Stimulated activated memory B cell treated with anti-CD40 and anti-IgM and Interleukin-4, amounts not matched to agents 10 μg/mL and 1 μg/mL and 100 μg/mL, for 72 hours (primary cell): Measurements from ENCODE around the gene DSCAM.
"Not testable (repeated sequence)": the region's sequence is repeated elsewhere in the genome, so short reads cannot be mapped to it uniquely, and the experiment has no call there.

Source experiments
- ATAC-seq: fragments of 150-1000 bp; cut with Tn5 transposase; 2 replicates; pipeline ENCODE4 v1.10.0; 2021
- H3K27ac Mint-ChIP-seq: one replicate; pipeline ENCODE4 v1.8.0; 2022; ENCODE audit warnings: mild to moderate bottlenecking, mixed read lengths
- H3K27me3 Mint-ChIP-seq: one replicate; pipeline ENCODE4 v1.8.0; 2022; ENCODE audit warnings: mixed read lengths
- H3K36me3 Mint-ChIP-seq: one replicate; pipeline ENCODE4 v1.8.0; 2022; ENCODE audit warnings: mixed read lengths
- H3K4me1 Mint-ChIP-seq: one replicate; pipeline ENCODE4 v1.8.0; 2022; ENCODE audit warnings: mixed read lengths
- H3K4me3 Mint-ChIP-seq: one replicate; pipeline ENCODE4 v1.8.0; 2022; ENCODE audit warnings: mild to moderate bottlenecking, moderate library complexity, mixed read lengths
- H3K9me3 Mint-ChIP-seq: one replicate; pipeline ENCODE4 v1.8.0; 2022; ENCODE audit warnings: mixed read lengths

DSCAM gene

DNA sequence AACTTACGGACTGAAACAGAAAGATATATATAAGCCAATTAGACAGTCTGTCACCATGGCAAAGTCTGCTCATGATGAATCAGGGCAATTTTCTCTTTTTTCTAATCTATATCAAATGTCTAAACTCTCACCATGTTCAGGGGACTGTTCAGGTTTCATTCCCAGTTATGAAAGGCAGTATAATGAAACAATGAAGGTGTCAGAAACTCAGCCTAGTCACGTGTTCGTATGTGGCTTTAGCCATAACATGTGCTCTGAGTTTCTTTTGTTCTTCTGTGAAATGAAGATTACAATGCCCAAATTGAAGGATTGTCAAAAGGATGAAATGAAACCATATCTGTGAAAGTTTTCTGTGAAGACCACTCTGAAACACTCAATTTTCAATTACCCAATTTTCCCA, 392.9 kb downstream of the DSCAM start:
- Mint-ChIP-seq H3K9me3 (peaks cover 3% of the 10 kb centered on the region), H3K36me3 (no peaks in the 10 kb centered on the region), H3K27ac (no peak overlapping the region), H3K4me3 (no peak overlapping the region), H3K4me1 (no peaks in the 10 kb centered on the region), H3K27me3 (peaks cover 8% of the 10 kb centered on the region)
- no peak for ATAC-seq

DNA sequence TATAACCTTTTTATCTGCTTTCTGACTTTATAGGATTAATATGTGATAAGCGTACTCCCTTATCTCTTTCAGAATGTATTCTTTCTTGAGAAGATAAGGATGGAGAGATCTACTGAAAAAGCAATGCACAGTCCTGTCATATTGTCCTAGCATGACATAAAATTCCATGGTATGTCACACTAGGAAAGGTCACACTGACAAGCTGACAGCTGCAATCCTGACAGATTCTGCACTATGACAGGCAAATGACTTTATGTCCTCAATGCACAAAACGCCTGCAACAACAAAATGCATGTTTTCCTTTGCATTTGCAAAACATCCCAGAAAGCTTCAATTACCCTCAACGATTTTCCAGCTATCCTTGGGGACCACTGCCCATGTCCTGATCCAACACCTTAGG, 393.8 kb downstream of the DSCAM start:
- H3K9me3 Mint-ChIP-seq: peaks cover 3% of the 10 kb centered on the region
- ATAC-seq: no peak
- H3K27me3 Mint-ChIP-seq: peaks cover 8% of the 10 kb centered on the region
- H3K4me1 Mint-ChIP-seq: no peaks in the 10 kb centered on the region
- no peak overlapping the region for H3K4me3 Mint-ChIP-seq
- H3K27ac Mint-ChIP-seq: no peak overlapping the region
- no peaks in the 10 kb centered on the region for H3K36me3 Mint-ChIP-seq

DNA sequence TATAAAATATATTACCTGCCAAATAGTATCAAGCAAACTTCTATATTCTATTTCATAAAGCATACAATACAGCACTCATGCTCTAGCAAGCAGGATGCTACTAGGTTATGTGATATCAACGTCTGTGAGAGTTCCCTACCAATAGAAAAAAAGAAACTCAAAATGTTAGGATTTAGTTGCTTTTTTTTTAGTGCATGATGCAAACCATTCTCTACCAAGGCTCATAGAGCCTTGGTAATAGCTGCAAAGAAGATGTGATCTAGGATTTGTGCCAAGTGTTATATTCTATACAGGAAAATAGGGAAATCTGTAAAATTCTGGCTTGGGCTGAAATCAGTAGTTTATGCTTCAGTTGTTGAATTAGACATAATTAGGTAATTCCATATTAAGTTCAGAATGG, 394.4 kb downstream of the DSCAM start:
- Mint-ChIP-seq H3K4me3 (no peak overlapping the region), H3K9me3 (peaks cover 3% of the 10 kb centered on the region), H3K36me3 (no peaks in the 10 kb centered on the region), H3K27me3 (peaks cover 8% of the 10 kb centered on the region), H3K4me1 (no peaks in the 10 kb centered on the region), H3K27ac (no peak overlapping the region)
- no peak for ATAC-seq

DNA sequence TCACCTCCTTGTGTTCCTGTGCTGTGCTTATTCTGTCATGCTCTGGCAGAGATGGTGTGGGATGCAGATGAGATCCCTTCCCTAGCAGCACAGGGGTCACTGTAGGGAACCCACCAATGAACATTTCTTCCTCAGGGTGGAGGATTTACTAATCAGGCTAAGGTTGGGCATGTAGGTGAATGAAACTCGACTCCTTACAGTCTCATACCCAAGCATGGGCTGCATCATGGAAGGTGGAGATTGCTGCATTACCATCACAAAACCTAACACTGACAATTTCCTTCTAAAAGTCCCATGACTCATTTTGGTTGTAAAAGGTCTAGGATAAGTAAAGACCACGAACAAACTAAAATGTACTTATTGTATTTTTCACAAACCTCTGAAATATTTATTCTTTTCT, 399.9 kb downstream of the DSCAM start:
- Mint-ChIP-seq H3K4me3 (no peak overlapping the region), H3K27me3 (no peaks in the 10 kb centered on the region), H3K27ac (no peak overlapping the region), H3K36me3 (no peaks in the 10 kb centered on the region), H3K4me1 (no peaks in the 10 kb centered on the region), H3K9me3 (peaks cover 7% of the 10 kb centered on the region)
- ATAC-seq: no peak

DNA sequence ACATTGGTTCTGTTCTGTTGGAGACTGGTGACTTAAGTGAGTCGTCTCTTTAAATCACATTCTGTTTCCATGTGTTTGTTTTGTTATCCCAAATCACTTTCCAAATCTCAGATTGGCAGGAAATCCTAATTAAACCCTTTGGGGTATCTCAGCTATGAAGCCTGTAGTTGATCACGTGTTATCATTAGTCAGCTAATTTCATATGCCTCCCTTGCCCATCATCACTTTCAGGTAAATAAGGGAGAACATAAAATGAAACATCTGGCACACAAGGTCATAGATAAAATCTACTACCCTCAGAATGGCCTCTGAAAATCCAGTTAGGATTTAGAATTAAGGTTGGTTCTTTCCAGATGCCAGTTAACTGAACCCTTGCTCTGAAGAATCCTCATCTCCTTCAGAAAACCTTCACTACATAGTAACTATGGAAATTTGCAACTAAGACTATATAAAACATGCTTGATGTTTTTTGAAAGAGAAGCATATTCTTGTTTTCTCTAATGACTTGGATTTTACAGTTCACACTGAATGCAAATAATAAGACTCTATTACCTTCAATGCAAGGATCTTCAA, 401.5 kb downstream of the DSCAM start:
- peaks cover 7% of the 10 kb centered on the region for H3K9me3 Mint-ChIP-seq
- H3K27me3 Mint-ChIP-seq: no peaks in the 10 kb centered on the region
- H3K27ac Mint-ChIP-seq: no peak overlapping the region
- no peaks in the 10 kb centered on the region for H3K36me3 Mint-ChIP-seq
- H3K4me1 Mint-ChIP-seq: no peaks in the 10 kb centered on the region
- ATAC-seq: no peak
- no peak overlapping the region for H3K4me3 Mint-ChIP-seq

DNA sequence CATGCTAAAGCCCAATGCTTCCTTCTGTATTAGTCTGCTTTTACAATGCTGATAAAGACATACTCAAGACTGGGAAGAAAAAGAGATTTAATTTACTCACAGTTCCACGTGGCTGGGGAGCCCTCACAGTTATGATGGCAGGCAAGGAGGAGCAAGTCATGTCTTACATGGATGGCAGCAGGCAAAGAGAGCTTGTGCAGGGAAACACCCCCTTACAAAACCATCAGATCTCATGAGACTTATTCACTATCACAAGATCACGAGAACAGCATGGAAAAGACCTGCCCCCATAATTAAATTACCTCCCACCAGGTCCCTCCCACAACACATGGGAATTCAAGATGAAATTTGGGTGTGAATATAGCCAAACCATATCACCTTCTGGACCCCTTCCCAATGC, 407.4 kb downstream of the DSCAM start:
- not testable (repeated sequence) for H3K4me1 Mint-ChIP-seq, H3K36me3 Mint-ChIP-seq, H3K9me3 Mint-ChIP-seq, H3K27me3 Mint-ChIP-seq, H3K27ac Mint-ChIP-seq, H3K4me3 Mint-ChIP-seq, ATAC-seq

DNA sequence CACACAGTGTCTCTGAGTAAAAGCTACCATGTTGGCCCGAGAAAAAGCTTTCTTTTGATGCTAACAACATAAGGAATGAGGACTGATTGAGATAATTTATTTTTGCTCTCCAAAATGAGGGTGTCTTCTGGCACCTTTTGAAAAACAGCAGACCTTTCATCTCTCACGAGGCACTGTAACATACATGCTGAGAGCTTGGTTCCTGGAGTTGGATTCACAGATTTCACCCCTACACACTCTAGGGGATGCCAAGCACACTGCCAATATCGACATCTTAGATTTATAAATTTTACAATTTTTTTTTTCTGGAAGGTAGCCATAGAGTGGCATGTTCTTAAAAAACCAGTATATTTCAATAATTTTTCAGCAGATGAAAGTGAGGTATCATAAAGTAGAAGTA, 408.3 kb downstream of the DSCAM start:
- H3K9me3 Mint-ChIP-seq: no peaks in the 10 kb centered on the region
- no peaks in the 10 kb centered on the region for H3K36me3 Mint-ChIP-seq
- H3K27me3 Mint-ChIP-seq: no peaks in the 10 kb centered on the region
- H3K4me3 Mint-ChIP-seq: no peak overlapping the region
- no peak for ATAC-seq
- no peaks in the 10 kb centered on the region for H3K4me1 Mint-ChIP-seq
- no peak overlapping the region for H3K27ac Mint-ChIP-seq

DNA sequence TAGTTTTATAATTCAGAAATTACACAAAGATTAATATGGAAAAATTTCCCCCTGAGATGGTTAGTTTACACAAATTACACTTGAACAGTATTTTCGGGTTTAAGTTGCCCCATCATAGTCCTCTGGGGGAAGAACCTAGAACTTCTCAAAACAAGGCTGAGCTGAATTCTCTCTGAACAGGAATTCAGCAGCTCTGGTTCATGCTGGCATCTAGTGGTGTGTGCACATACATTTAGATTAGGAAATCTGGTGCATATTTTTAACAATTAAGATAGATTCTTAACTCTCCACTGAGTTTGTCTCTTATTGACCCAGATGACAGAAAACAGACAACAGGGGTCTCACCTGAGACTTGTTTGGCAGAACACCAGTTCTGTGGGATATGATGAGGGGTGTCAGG, 410.7 kb downstream of the DSCAM start:
- H3K36me3 Mint-ChIP-seq: no peaks in the 10 kb centered on the region
- H3K27me3 Mint-ChIP-seq: no peaks in the 10 kb centered on the region
- no peak for ATAC-seq
- H3K27ac Mint-ChIP-seq: no peak overlapping the region
- peaks cover 1% of the 10 kb centered on the region for H3K9me3 Mint-ChIP-seq
- no peak overlapping the region for H3K4me3 Mint-ChIP-seq
- no peaks in the 10 kb centered on the region for H3K4me1 Mint-ChIP-seq

DNA sequence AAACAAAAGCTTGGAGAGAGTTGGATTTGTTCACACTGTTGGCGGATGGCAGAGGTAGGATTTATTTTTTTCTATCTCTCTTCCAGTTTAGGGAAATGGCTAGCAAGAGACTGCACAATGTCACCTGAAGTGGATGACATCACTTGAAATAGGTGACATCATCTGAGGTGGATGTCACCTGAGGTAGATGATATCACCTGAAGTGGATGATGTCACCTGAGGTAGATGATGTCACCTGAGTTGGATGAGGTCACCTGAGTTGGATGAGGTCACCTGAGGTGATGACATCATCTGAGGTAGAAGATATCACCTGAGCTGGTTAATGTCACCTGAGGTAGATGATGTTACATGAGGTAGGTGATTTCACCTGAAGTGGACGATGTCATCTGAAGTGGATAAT, 413.4 kb downstream of the DSCAM start:
- ATAC-seq: no peak
- Mint-ChIP-seq H3K36me3 (no peaks in the 10 kb centered on the region), H3K4me3 (no peak overlapping the region), H3K4me1 (no peaks in the 10 kb centered on the region), H3K27me3 (no peaks in the 10 kb centered on the region), H3K9me3 (peaks cover 3% of the 10 kb centered on the region), H3K27ac (no peak overlapping the region)

DNA sequence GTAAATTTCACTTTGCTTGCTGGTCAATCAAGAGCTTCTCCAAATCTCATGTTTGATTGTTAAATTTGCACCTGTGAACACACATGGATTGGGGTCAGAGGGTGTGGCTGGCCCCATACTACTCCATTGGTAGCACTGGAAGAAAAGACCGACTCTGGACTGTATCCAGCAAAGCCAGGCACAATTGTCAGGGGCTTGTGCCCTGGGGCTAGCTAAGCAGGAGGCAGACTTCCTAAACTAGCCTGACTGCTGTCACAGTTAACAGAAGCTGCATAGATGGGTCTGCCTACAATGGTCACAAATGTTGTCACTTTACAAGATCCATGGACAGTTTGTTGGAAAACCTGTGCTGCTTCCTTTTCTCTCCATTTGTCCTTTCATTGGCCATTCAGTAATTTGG, 421.0 kb downstream of the DSCAM start:
- Mint-ChIP-seq H3K9me3 (no peaks in the 10 kb centered on the region), H3K4me1 (no peaks in the 10 kb centered on the region), H3K36me3 (no peaks in the 10 kb centered on the region), H3K27me3 (no peaks in the 10 kb centered on the region), H3K27ac (no peak overlapping the region), H3K4me3 (no peak overlapping the region)
- no peak for ATAC-seq

DNA sequence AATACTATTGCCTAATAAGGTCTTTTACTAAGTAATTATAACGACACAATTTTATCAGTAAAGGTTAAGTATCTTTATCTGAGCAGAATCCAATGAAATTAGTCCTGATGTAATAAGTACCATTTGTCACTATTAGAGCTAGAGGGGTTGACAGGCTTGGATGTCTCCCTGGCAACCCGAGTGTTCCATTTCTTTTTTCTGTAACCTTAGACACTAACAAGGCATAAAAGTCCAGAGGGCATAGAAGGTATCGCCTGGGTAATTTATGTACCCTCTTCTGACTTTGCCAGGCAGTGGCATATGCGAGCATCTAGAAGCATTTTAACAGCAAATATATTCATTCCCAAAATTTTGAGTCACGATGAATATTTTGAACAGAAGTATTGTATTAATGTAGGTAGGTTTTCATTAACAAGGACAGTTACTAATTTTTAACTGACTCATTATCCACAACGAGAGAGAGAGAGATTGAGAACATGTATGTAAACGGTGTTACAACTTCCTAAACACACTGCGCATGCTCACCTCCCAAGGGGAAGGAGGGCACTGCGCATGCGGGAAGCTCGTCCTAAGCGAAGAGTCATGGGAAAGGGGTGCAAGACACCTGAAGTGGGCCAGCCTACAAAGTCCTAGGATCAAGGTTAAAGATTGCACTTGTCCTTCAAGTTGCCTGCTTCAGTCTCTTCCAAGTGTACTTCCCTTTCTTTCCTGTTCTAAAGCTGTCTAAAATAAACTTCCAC, 423.9 kb downstream of the DSCAM start:
- H3K9me3 Mint-ChIP-seq: peaks cover 5% of the 10 kb centered on the region
- H3K36me3 Mint-ChIP-seq: no peaks in the 10 kb centered on the region
- H3K4me1 Mint-ChIP-seq: no peaks in the 10 kb centered on the region
- H3K27ac Mint-ChIP-seq: no peak overlapping the region
- no peaks in the 10 kb centered on the region for H3K27me3 Mint-ChIP-seq
- no peak for ATAC-seq
- no peak overlapping the region for H3K4me3 Mint-ChIP-seq

DNA sequence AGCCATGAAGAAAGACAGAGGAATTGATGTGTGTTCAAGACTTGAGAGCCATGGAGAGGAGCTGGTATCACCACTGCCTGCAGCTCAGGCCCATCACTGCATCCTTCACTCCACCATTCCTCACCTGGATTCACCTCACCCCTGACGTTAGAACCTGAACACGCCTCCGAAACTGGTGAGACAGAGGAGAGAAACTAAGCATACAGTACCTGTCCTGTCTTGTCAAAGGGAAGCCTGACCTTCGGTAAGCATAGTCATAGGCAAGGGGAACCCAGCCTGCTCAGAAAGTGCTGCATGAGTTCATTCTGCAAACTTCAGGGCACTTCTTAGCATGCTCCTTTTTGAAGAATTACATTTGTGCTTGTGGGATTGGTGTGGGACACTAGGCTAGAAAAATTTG, 425.8 kb downstream of the DSCAM start:
- Mint-ChIP-seq H3K27ac (no peak overlapping the region), H3K4me3 (no peak overlapping the region), H3K9me3 (peaks cover 8% of the 10 kb centered on the region), H3K27me3 (no peaks in the 10 kb centered on the region), H3K4me1 (no peaks in the 10 kb centered on the region), H3K36me3 (no peaks in the 10 kb centered on the region)
- no peak for ATAC-seq

DNA sequence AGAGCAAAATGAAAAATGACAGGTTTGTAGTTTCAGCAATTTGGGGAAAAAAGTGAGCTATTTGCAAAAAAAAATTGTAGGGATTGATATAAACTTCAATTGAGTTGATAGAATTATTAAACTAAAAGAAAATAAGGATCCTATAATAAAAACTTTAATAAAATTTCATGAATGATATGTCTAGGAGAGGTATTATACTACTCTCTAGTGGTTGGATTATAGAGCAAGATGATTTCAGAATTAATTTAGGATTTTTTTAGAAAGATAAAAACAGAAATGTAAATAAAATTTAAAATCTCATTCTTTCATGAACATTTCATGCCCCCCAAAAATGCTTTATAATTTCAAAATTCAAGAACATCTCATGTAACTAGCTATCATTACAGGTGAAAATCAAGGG, 430.4 kb downstream of the DSCAM start:
- Mint-ChIP-seq H3K36me3 (no peaks in the 10 kb centered on the region), H3K27me3 (no peaks in the 10 kb centered on the region), H3K4me1 (no peaks in the 10 kb centered on the region), H3K4me3 (no peak overlapping the region), H3K9me3 (peaks cover 15% of the 10 kb centered on the region), H3K27ac (no peak overlapping the region)
- ATAC-seq: no peak

DNA sequence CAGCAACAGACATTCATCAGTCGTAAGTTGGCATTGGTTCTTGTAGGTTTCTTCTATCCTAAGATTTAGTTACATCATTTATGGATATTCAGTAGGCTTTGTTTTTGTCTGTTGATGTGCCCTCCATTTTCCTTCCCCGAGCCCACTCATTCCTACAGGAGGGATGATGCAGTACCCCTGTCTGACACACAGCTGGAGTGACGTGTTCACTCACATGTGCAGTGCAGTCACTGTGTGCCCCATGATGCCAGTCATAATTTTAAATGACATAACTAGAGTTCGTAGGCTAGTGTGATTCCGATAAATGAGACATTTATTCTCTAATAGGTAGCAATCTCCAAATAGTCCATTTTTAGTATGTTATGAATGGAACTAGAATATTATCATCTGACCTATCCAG, 438.4 kb downstream of the DSCAM start:
- no peak for ATAC-seq
- no peaks in the 10 kb centered on the region for H3K36me3 Mint-ChIP-seq
- no peak overlapping the region for H3K27ac Mint-ChIP-seq
- no peaks in the 10 kb centered on the region for H3K27me3 Mint-ChIP-seq
- H3K4me3 Mint-ChIP-seq: no peak overlapping the region
- peaks cover 7% of the 10 kb centered on the region for H3K9me3 Mint-ChIP-seq
- no peaks in the 10 kb centered on the region for H3K4me1 Mint-ChIP-seq

DNA sequence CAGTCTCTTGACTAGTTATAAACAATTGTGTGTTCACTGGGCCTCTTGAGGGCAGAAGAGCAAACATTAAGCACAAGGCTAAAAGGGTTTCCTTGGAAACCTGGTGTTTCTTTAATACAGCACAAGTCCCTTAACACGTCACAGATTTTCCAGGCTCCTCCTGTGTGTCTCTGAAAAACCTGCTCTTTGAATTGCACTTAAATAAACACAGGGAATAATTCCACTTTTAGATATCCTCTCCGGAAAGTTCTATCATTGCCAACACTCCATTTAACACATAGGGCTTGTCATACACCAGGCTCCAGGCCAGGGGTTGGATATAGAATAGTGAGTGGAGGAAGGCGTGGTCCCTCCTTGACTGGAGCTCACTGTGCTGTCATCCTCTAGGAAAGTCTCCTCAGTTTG, 442.6 kb downstream of the DSCAM start:
- Mint-ChIP-seq H3K9me3 (no peaks in the 10 kb centered on the region), H3K36me3 (no peaks in the 10 kb centered on the region), H3K4me3 (no peak overlapping the region), H3K4me1 (no peaks in the 10 kb centered on the region), H3K27me3 (no peaks in the 10 kb centered on the region), H3K27ac (no peak overlapping the region)
- ATAC-seq: no peak

DNA sequence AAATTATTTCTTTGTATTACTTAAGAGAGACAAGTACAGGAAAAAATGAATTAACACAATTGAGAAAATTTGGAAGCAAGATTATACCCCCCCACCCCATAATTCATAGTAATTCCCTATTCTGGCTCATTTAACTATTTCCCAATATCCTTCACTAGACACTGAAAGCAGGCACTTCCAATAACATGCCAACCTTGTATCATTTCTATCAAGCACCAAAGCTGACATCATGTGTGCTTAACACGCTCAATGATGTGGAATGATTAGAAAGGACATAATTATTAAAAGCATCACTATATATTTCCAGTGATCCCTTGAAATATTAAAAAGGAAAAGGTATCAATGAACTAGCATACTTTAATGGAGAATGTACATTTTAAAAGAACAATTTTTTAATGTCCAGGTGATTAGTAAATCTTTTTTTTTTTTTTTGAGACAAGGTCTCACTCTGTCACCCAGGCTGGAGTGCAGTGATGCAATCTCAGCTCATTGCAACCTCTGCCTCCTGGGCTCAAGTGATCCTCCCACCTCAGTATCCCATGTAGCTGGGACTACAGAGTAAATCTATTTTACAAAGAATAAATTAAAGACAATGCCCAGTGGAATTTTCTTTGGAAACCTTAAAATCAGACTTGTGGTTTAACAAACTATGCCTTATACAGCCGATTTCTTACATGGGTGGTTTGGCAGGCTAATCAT, 443.9 kb downstream of the DSCAM start:
- Mint-ChIP-seq H3K36me3 (no peaks in the 10 kb centered on the region), H3K9me3 (no peaks in the 10 kb centered on the region), H3K27ac (no peak overlapping the region), H3K27me3 (no peaks in the 10 kb centered on the region), H3K4me1 (no peaks in the 10 kb centered on the region), H3K4me3 (no peak overlapping the region)
- no peak for ATAC-seq
